Mesothelial cell of epicardium (in vitro differentiated cells): ENCODE data around the gene APOBEC3A. TPM values are rescaled to one million over a fixed set of nuclear protein-coding genes. Genes with fewer than 3 reads are reported as not detected.

Experiments used
- DNase-seq, 2 experiments: peaks; one replicate each; pipeline ENCODE4 v3.0.0; 2021; ENCODE audit warnings: low spot score in 2 of 2; ENCODE audit not compliant: unreplicated experiment in 2 of 2
- H3K27ac Mint-ChIP-seq: 2 replicates; pipeline ENCODE4 v1.8.0; 2021; ENCODE audit warnings: mixed read lengths
- H3K27me3 Mint-ChIP-seq: 2 replicates; pipeline ENCODE4 v1.8.0; 2021; ENCODE audit warnings: low read depth, mixed read lengths
- H3K36me3 Mint-ChIP-seq: 2 replicates; pipeline ENCODE4 v1.8.0; 2021; ENCODE audit warnings: mixed read lengths
- H3K4me1 Mint-ChIP-seq: 2 replicates; pipeline ENCODE4 v1.8.0; 2021; ENCODE audit warnings: mixed read lengths
- H3K4me3 Mint-ChIP-seq: 2 replicates; pipeline ENCODE4 v1.8.0; 2021; ENCODE audit warnings: mild to moderate bottlenecking, moderate library complexity, mixed read lengths
- H3K9me3 Mint-ChIP-seq: 2 replicates; pipeline ENCODE4 v1.8.0; 2021; ENCODE audit warnings: mixed read lengths
- CTCF ChIP-seq: fragments of 200-600 bp; sonication (generic); IDR thresholded peaks from one replicate; pipeline ENCODE4 v1.5.0; 2021; ENCODE audit warnings: antibody characterized with exemption; ENCODE audit not compliant: unreplicated experiment
- total RNA-seq: library from RNA; stranded (reverse); gene quantifications from 3 replicates; pipeline ENCODE4 v1.2.1, GENCODE V29; 2021

The APOBEC3A gene
- total RNA-seq, 1 donor from 2014 or later, result not detected

GRCh38 chr22:38967451-38968450 is 10.3 kb downstream of the APOBEC3A start:
- Mint-ChIP-seq H3K36me3 (no peaks in the 10 kb centered on the region), H3K27ac (no peak overlapping the region), H3K27me3 (peaks cover 19% of the 10 kb centered on the region), H3K4me1 (peaks cover 7% of the 10 kb centered on the region), H3K4me3 (no peak overlapping the region), H3K9me3 (no peaks in the 10 kb centered on the region)
- DNase-seq, result no peak
- TF ChIP-seq CTCF, result no peak

GRCh38 chr22:38968801-38969200 is 11.4 kb downstream of the APOBEC3A start:
- Mint-ChIP-seq H3K27ac (no peak overlapping the region), H3K4me3 (no peak overlapping the region), H3K4me1 (peaks cover 3% of the 10 kb centered on the region), H3K27me3 (peaks cover 19% of the 10 kb centered on the region), H3K9me3 (no peaks in the 10 kb centered on the region), H3K36me3 (no peaks in the 10 kb centered on the region)
- no peak for TF ChIP-seq CTCF
- DNase-seq, result no peak

GRCh38 chr22:38970551-38970950 is 13.1 kb downstream of the APOBEC3A start:
- no peaks in the 10 kb centered on the region for H3K9me3 Mint-ChIP-seq
- H3K27ac Mint-ChIP-seq, result no peak overlapping the region
- H3K36me3 Mint-ChIP-seq, result no peaks in the 10 kb centered on the region
- DNase-seq, result no peak
- no peak overlapping the region for H3K4me3 Mint-ChIP-seq
- TF ChIP-seq CTCF, result no peak
- peaks cover 19% of the 10 kb centered on the region for H3K27me3 Mint-ChIP-seq
- no peaks in the 10 kb centered on the region for H3K4me1 Mint-ChIP-seq

GRCh38 chr22:38971202-38971601 is 13.8 kb downstream of the APOBEC3A start:
- H3K27ac Mint-ChIP-seq, result no peak overlapping the region
- no peak for TF ChIP-seq CTCF
- DNase-seq, result no peak

DNA sequence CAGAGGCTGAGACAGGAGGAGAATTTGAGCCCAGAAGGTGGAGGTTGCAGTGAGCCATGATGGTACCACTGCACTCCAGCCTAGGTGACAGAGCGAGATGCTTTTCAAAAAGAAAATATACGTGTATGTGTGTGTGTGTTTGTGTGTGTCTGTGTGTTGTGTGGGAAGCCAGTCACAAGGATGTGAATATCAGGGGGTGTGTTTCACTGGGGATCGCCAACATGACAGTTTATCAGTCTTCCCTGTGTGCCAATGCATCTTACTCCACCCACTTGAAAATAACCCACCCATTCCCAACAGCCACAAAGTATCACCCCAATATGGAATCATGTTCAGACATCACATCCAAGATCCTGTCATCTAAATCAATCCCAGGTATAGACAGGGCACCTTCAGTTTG is 14.4 kb downstream of the APOBEC3A start:
- Mint-ChIP-seq H3K27me3 (peaks cover 18% of the 10 kb centered on the region), H3K9me3 (no peaks in the 10 kb centered on the region), H3K4me1 (no peaks in the 10 kb centered on the region), H3K4me3 (no peak overlapping the region), H3K27ac (no peak overlapping the region), H3K36me3 (no peaks in the 10 kb centered on the region)
- TF ChIP-seq CTCF, result no peak
- no peak for DNase-seq

More at GRCh38 chr22:38971202-38971601, 13.8 kb downstream of the APOBEC3A start:
- no peaks in the 10 kb centered on the region for H3K9me3 Mint-ChIP-seq
- H3K4me3 Mint-ChIP-seq, result no peak overlapping the region
- no peaks in the 10 kb centered on the region for H3K36me3 Mint-ChIP-seq
- no peaks in the 10 kb centered on the region for H3K4me1 Mint-ChIP-seq
- peaks cover 19% of the 10 kb centered on the region for H3K27me3 Mint-ChIP-seq
